Esophagus (tissue), 2 donors: Measurements from ENCODE around the gene CBLC. TPM values are rescaled to one million over a fixed set of nuclear protein-coding genes. Genes with fewer than 3 reads are reported as not detected.

Source experiments
- H3K27ac ChIP-seq, 2 donors: one replicate each; pipeline ENCODE4 v1.5.1; 2013; ENCODE audit warnings: low read depth in 2 of 2, mild to moderate bottlenecking in 2 of 2, inconsistent platforms in 1 of 2, low read length in 1 of 2, moderate library complexity in 1 of 2
- H3K27me3 ChIP-seq, 2 donors: one replicate each; pipeline ENCODE4 v1.6.1; 2013; ENCODE audit warnings: low read length in 2 of 2, control low read depth in 1 of 2, mild to moderate bottlenecking in 1 of 2; ENCODE audit not compliant: insufficient read depth in 2 of 2, control insufficient read depth in 1 of 2
- H3K36me3 ChIP-seq, 2 donors: one replicate each; pipeline ENCODE4 v1.6.1; 2013; ENCODE audit warnings: low read length in 1 of 2; ENCODE audit not compliant: control insufficient read depth in 2 of 2, insufficient read depth in 2 of 2
- H3K4me1 ChIP-seq, 2 donors: one replicate each; pipeline ENCODE4 v1.6.1; 2013; ENCODE audit warnings: low read length in 1 of 2; ENCODE audit not compliant: control insufficient read depth in 2 of 2, insufficient read depth in 2 of 2
- H3K4me3 ChIP-seq, 2 donors: one replicate each; pipeline ENCODE4 v1.5.1; 2013; ENCODE audit warnings: low read length in 2 of 2, mild to moderate bottlenecking in 2 of 2, low read depth in 1 of 2, moderate library complexity in 1 of 2
- H3K9me3 ChIP-seq, 2 donors: one replicate each; pipeline ENCODE4 v1.6.1; 2013; ENCODE audit warnings: mild to moderate bottlenecking in 2 of 2, low read depth in 1 of 2, low read length in 1 of 2, moderate library complexity in 1 of 2; ENCODE audit not compliant: control insufficient read depth in 2 of 2, insufficient read depth in 1 of 2
- WGBS, 2 donors: extraction: QIAGEN DNeasy Blood & Tissue Kit; methylation state at CpG; one replicate each; pipeline ENCODE4 v1.1.7; 2013; 5-methylcytosine and 5-hydroxymethylcytosine counted together
- polyA plus RNA-seq, 2 donors: library from polyadenylated mRNA; stranded (reverse); fragments of 200-250 nt; gene quantifications; one replicate each; pipeline ENCODE4 v1.2.3, GENCODE V29; 2013
- donor health status: healthy with polysubstance abuse.
- donor health status: Bipolar disorder and iron deficiency.

CBLC gene
- polyA plus RNA-seq, 2 donors = 35.0 to 39.4 TPM

GRCh38 chr19:44846455-44847143, 68.9 kb downstream of the CBLC start:
- 1 to 2% methylated on average over 37 to 51 of the region's 51 CpGs for WGBS, 2 donors
- peaks cover 6 to 13% of the 10 kb centered on the region in 2 donors for H3K4me1 ChIP-seq

DNA sequence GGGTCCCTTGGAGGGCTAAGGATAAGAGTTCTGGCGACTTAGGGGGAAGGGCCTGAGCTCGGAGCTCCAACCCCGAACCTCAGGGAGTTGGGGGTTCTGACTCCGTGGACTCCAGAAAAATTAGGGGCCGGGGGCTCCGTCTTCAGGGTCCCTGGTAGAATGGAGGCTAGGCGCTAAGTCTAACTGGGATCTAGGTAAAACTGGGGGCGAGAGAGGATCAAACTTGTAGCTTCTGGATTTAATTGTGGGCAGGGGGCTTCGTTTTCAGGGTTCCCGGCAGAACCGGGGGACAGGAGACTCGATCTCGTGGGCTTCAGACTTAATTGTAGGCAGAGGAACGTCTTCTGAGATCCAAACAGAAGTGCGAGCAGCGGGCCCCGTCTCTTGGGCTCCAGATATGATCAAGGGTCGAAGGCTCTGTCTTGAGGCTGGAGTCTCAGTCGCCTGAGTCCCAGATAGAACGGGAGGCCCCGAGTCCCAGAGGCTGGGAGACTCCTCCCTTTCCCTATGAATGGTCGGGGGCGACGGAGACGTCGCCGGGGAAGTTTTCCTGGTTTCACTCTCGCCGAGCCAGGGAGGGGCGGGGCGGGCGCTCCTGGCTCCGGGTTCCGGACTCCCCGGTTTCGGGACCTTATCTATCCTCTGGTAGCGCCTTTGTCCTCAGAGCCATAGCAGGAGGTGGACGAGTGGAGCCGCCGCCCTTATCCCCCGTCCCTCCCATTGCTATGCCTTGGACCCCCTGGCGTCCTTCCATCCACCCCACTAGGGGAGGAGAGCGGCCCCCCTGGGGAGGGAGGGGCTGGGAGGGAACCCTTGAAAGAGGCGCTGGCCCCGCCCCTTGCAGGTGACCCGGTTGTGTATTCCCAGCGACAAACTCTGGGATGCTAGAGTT, 69.7 kb downstream of the CBLC start:
- Histone ChIP-seq H3K36me3 (no peaks in the 10 kb centered on the region), H3K27me3 (no peaks in the 10 kb centered on the region), H3K4me1 (peaks cover 6 to 15% of the 10 kb centered on the region in 2 donors), H3K9me3 (no peaks in the 10 kb centered on the region), H3K4me3 (peak overlapping the region; percentile 64 to 84), H3K27ac (peak overlapping the region; percentile 89 to 94)
- 1% methylated on average over 37 to 47 of the region's 47 CpGs for WGBS, 2 donors

More at GRCh38 chr19:44846455-44847143, 68.9 kb downstream of the CBLC start:
- H3K36me3 ChIP-seq = no peaks in the 10 kb centered on the region
- H3K27me3 ChIP-seq = no peaks in the 10 kb centered on the region
- H3K9me3 ChIP-seq = no peaks in the 10 kb centered on the region
- peak overlapping the region; percentile 89 to 94 for H3K27ac ChIP-seq
- peak overlapping the region; percentile 64 to 84 for H3K4me3 ChIP-seq

- WGBS, 2 donors = 32% methylated on average over 19 of the region's 19 CpGs
- Histone ChIP-seq H3K4me1 (peaks cover 6 to 15% of the 10 kb centered on the region in 2 donors), H3K9me3 (no peaks in the 10 kb centered on the region), H3K27me3 (no peaks in the 10 kb centered on the region), H3K27ac (peak overlapping the region; percentile 89 to 94), H3K4me3 (peak overlapping the region; percentile 64 to 84), H3K36me3 (no peaks in the 10 kb centered on the region)
Measured at GRCh38 chr19:44848036-44848811, 70.5 kb downstream of the CBLC start.

- peaks cover 6 to 15% of the 10 kb centered on the region in 2 donors for H3K4me1 ChIP-seq
- no peaks in the 10 kb centered on the region for H3K9me3 ChIP-seq
- peak overlapping the region in 1 of 2 donors; percentile 13 for H3K4me3 ChIP-seq
- H3K27ac ChIP-seq = peak overlapping the region; percentile 89 to 94
- H3K27me3 ChIP-seq = no peaks in the 10 kb centered on the region
- WGBS, 2 donors = 41 to 45% methylated on average over 16 to 18 of the region's 18 CpGs
- H3K36me3 ChIP-seq = no peaks in the 10 kb centered on the region
Measured at GRCh38 chr19:44848812-44849447, 71.2 kb downstream of the CBLC start.

Other genes starting within 250 kb of the CBLC start
- not detected for gene CEACAM20, start 248.2 kb upstream of the CBLC start, polyA plus RNA-seq
- gene IGSF23, start 164.3 kb upstream of the CBLC start, polyA plus RNA-seq = not detected
- 10 to 100 TPM in 1 of 2 donors, 1 to 10 TPM in 1; 9.5 to 10.2 TPM for gene PVR, start 134.0 kb upstream of the CBLC start, polyA plus RNA-seq
- gene CEACAM19, start 106.4 kb upstream of the CBLC start, polyA plus RNA-seq = 1 to 10 TPM; 5.6 to 7.5 TPM
- under 1 TPM in 1 of 2 donors, not detected in 1; 0.16 TPM for gene CEACAM16, start 78.7 kb upstream of the CBLC start, polyA plus RNA-seq
- 100 to 1,000 TPM in 1 of 2 donors, 10 to 100 TPM in 1; 64.5 to 107 TPM for gene BCL3, start 29.2 kb upstream of the CBLC start, polyA plus RNA-seq
- gene BCAM, start 31.2 kb downstream of the CBLC start, polyA plus RNA-seq = 10 to 100 TPM; 18.0 to 22.1 TPM
- 10 to 100 TPM; 58.7 to 60.9 TPM for gene NECTIN2, start 68.4 kb downstream of the CBLC start, polyA plus RNA-seq
- gene TOMM40, start 113.4 kb downstream of the CBLC start, polyA plus RNA-seq = 10 to 100 TPM; 46.0 to 60.8 TPM
- gene APOE, start 127.9 kb downstream of the CBLC start, polyA plus RNA-seq = 10 to 100 TPM in 1 of 2 donors, 1 to 10 TPM in 1; 9.6 to 17.9 TPM
- gene APOC1, start 136.7 kb downstream of the CBLC start, polyA plus RNA-seq = 1 to 10 TPM; 2.0 to 2.2 TPM
- gene APOC4, start 164.3 kb downstream of the CBLC start, polyA plus RNA-seq = not detected
- under 1 TPM; 0.84 to 0.87 TPM for gene APOC2, start 168.2 kb downstream of the CBLC start, polyA plus RNA-seq
- 10 to 100 TPM; 56.0 to 61.9 TPM for gene CLPTM1, start 177.5 kb downstream of the CBLC start, polyA plus RNA-seq
- 1 to 10 TPM; 7.2 TPM for gene RELB, start 223.6 kb downstream of the CBLC start, polyA plus RNA-seq